Measurements from ENCODE around the gene TEKTIP1. TPM values are rescaled to one million over a fixed set of nuclear protein-coding genes. Genes with fewer than 3 reads are reported as not detected.
"Not testable (repeated sequence)": the region's sequence is repeated elsewhere in the genome, so short reads cannot be mapped to it uniquely, and the experiment has no call there.

Gene TEKTIP1
- total and polyA plus RNA-seq, 2 donors, result 0.79 TPM; not detected in 1

DNA sequence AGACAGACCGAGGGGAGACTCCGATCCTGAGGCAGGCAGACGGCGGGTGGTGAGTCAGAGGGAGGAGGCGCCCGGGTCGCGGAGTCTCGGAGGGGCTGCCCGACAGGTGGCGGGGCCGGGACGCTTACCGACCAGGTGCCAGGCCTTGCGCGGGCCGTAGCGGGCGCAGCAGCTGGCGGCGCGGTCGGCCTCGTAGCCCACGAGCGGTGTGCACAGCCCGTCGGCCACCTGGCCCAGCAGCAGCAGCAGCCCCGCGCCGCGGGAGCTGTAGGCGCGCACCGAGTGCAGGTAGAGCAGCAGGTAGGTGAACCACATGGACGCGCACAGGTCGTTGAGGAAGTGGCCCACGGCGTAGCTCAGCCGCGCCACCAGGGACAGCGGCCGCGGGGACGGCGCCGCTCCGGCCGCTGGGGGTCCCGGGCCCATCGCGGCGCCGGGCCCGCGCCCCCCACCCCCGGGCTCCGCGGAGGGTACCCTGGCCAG lies 18.0 kb downstream of the TEKTIP1 start:
- Histone ChIP-seq H3K4me1 (ENCODE audit: insufficient read depth) (no peaks in the 10 kb centered on the region), H3K27ac (ENCODE audit: low read depth) (peak overlapping the region; percentile 44), H3K4me3 (ENCODE audit: low read depth, low read length) (peak overlapping the region; percentile 95), H3K36me3 (ENCODE audit: insufficient read depth) (no peaks in the 10 kb centered on the region)
- no peak for DNase-seq (ENCODE audit: extremely low spot score)
- WGBS, result under 1% methylated on average over 60 of the region's 60 CpGs

DNA sequence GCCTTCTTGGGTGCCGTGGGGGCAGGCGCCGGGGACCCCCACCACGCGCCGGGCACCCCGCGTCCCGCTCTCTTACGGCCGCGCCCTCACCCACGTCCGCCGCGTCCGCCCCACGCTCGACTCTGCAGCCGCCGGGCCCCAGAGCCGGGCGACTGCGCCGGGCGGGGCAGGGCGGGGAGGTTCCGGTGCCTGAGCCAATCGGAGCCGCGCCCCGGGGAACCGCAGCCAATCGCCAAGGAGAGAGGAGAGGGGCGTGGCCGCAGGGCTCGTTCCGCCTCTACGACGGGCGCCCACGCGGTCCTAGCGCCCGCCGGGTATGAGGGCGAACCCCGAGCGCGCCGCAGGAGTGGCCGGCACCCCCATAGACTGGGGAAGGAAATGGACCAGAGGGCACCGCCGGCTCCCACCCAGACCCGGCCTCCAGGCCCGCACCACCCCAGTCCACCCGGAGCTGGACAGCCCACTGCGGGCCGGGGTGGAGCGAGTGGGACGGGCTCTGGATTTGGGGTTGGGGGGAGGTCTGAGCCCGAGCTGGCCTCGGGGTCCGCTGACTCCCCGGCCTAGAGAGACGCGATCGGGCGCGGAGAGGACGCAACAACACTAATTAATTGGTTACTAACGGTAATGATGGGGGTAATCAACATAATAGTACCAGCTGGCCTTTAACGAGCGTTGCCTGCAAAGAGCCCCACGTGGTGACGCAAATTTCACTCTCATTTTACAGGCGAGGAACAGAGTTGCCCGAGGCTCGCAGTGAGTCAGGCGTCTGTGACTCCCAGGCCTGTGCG lies 18.7 kb downstream of the TEKTIP1 start, which contains the start of gene MFSD12:
Gene MFSD12, minus strand, starts transcription at position 126 of the 788 bp plus-strand sequence. CDS start 183 bp downstream, outside the sequence.
- WGBS, result under 1% methylated on average over 81 of the region's 81 CpGs

DNA sequence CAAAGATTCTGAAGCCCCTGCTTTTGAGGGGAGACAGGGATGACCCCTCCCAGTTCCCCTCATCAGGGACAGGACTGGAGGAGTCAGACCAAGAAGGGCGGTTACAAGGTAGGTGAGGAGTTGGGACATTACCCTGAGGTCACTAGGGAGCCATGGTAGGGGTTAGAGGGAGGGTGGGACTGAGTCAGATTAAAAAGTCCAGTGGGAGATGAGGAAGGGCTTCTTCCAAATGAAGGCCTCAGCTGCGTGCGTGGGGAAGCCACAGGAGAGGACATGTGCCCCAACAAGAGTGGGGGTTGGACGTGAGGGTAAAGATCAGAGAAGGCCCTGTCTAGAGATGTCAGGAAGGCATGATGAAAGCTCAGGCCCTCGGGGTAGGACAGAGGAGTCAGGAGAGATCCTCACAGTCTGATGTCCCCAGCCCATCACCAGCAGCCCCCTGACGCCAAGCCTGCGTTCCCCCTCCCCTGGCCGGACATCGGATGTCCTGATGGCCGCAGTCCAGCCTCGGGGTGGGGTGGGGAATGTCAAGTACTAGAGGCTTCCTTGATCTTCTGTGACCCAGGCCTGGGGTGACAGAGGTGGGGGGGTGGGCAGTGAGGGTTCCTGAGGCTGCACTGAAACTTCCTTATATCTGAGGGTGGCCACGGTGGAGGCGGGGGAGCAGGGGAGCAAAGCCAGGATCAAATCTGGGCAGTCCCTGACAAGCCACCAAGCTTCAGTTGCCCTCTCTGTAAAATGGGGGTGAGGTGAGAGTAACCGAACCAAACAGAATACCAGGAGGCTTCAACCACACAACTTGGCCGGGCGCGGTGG lies 24.9 kb downstream of the TEKTIP1 start:
- H3K4me1 ChIP-seq (ENCODE audit: insufficient read depth), result no peaks in the 10 kb centered on the region
- no peak for DNase-seq (ENCODE audit: extremely low spot score)
- H3K4me3 ChIP-seq (ENCODE audit: low read depth, low read length), result no peak overlapping the region
- H3K36me3 ChIP-seq (ENCODE audit: insufficient read depth), result no peaks in the 10 kb centered on the region
- H3K27ac ChIP-seq (ENCODE audit: low read depth), result no peak overlapping the region
- 80% methylated on average over 17 of the region's 17 CpGs for WGBS

More for the DNA sequence above, 18.7 kb downstream of the TEKTIP1 start, which contains the start of gene MFSD12:
- Histone ChIP-seq H3K4me3 (ENCODE audit: low read depth, low read length) (peak within 1 kb of the TSS; percentile 95), H3K27ac (ENCODE audit: low read depth) (peak within 1 kb of the TSS; percentile 44), H3K4me1 (ENCODE audit: insufficient read depth) (no peaks in the 10 kb centered on the region), H3K36me3 (ENCODE audit: insufficient read depth) (no peaks in the 10 kb centered on the region)
- DNase-seq (ENCODE audit: extremely low spot score), result peak; percentile 80

DNA sequence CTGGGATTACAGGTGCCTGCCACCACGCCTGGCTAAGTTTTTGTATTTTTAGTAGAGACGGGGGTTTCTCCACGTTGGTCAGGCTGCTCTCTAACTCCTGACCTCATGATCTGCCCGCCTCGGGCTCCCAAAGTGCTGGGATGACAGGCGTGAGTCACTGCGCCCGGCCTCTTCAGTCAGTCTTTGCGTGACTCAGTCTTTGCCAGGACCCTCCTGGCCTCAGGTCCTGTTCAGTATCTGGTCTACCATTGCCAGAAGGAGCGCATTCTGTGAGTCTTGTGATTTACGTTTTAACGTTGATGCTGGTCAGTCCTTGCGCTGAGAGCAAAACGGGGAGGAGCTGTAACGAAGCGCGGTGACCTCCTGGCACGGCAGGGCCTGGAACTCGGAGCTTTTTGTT lies 26.2 kb downstream of the TEKTIP1 start:
- DNase-seq (ENCODE audit: extremely low spot score), result no peak
- no peaks in the 10 kb centered on the region for H3K4me1 ChIP-seq (ENCODE audit: insufficient read depth)
- H3K27ac ChIP-seq (ENCODE audit: low read depth), result no peak overlapping the region
- no peaks in the 10 kb centered on the region for H3K36me3 ChIP-seq (ENCODE audit: insufficient read depth)
- H3K4me3 ChIP-seq (ENCODE audit: low read depth, low read length), result no peak overlapping the region
- 87% methylated on average over 19 of the region's 19 CpGs for WGBS

DNA sequence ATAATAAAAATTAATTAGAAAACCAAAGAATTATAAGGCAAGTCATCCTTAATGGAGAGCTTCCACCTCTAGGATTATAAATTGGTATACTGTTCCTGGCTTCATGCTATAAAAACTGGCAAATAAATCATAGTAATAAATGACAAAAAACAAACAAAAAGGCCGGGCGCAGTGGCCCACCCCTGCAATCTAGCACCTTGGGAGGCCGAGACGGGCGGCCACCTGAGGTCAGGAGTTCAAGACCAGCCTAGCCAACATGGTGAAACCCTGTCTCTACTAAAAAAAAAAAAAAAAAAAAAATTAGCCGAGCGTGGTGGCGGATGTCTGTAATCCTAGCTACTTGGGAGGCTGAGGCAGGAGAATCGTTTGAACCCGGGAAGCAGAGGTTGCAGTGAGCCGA lies 31.1 kb downstream of the TEKTIP1 start:
- H3K27ac ChIP-seq (ENCODE audit: low read depth); H3K36me3 ChIP-seq (ENCODE audit: insufficient read depth): not testable (repeated sequence)
- 76% methylated on average over 11 of the region's 11 CpGs for WGBS

DNA sequence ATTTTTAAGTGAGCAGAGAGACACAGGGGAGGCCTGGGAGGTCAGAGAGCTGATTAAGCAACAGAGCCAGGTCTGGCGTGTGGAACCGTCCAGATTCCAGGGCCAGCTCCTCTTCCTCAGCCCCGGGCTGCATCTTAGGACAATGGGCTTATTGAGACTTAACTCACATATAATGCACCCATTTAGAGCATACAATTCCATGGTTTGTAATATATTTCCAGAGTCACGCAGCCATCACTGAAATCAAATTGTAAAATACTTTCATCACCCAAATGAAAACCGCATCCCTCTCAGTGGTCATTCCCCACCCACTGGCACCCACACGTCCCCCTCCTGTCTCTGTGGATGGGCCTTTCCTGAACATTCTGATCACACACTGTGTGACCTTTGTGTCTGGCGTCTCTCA lies 31.6 kb downstream of the TEKTIP1 start:
- no peak for DNase-seq (ENCODE audit: extremely low spot score)
- H3K4me1 ChIP-seq (ENCODE audit: insufficient read depth), result no peaks in the 10 kb centered on the region
- H3K36me3 ChIP-seq (ENCODE audit: insufficient read depth), result no peaks in the 10 kb centered on the region
- no peak overlapping the region for H3K27ac ChIP-seq (ENCODE audit: low read depth)
- WGBS, result 88% methylated on average over 7 of the region's 7 CpGs
- H3K4me3 ChIP-seq (ENCODE audit: low read depth, low read length), result no peak overlapping the region

More for the DNA sequence above, 31.1 kb downstream of the TEKTIP1 start:
- H3K4me3 ChIP-seq (ENCODE audit: low read depth, low read length); H3K4me1 ChIP-seq (ENCODE audit: insufficient read depth); DNase-seq (ENCODE audit: extremely low spot score): not testable (repeated sequence)

DNA sequence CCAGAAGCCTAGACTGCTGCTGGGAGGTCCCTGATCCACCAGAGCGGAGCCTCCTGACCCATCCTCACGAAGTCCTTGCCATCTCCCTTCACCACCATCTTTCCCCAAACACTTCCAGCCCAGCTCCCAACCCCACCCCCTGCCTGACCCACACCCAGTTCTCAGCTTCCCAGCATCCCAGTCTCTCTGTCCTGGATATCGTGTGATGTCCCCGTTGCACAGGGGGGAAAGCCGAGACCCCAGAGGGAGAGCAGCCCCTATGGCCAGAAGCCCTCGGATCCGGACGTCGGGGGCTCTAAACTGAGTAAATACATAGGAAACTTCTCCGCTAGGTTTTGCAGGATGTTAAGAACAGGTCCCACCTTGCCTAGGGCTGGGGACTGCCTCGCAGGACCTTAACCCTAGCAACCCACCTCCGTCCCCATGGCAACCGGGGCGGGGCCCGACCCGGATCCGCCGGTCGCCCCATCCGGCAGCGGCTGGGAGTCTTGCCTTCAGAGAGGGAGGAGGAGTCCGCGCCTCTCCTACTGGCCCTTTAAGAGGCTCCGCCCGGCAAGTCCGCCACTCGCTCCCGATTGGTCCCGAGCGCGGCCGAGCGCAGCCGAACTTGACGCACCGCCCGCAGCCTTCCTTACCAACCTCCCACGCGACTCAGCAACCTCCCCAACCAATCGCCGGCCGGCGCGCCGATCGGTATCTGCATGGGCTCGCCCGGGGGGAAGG lies 33.3 kb downstream of the TEKTIP1 start:
- peak overlapping the region; percentile 94 for H3K4me3 ChIP-seq (ENCODE audit: low read depth, low read length)
- 1% methylated on average over 48 of the region's 48 CpGs for WGBS
- H3K36me3 ChIP-seq (ENCODE audit: insufficient read depth), result no peaks in the 10 kb centered on the region
- H3K27ac ChIP-seq (ENCODE audit: low read depth), result no peak overlapping the region
- H3K4me1 ChIP-seq (ENCODE audit: insufficient read depth), result peaks cover 3% of the 10 kb centered on the region
- peak; percentile 97 for DNase-seq (ENCODE audit: extremely low spot score)

DNA sequence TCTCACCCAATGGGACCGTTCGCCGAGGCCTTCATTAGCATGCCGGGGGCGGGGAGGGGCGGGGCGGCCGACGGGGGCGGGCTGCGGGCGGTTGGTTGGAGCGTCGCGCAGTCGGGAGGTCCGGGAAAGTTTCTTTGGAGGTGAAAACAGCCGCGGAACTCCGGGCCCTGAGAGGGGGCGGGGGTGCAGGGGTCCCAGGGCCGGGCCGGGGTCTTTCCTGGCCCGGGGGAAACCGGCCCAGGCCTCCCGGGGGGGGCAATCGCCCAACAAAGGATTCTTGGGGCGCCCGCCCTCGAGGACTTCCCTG lies 33.8 kb downstream of the TEKTIP1 start, which contains the start of gene HMG20B:
Gene HMG20B, plus strand, starts transcription at position 90 of the 307 bp plus-strand sequence. CDS start 366 bp downstream, outside the sequence.
- peak within 1 kb of the TSS; percentile 94 for H3K4me3 ChIP-seq (ENCODE audit: low read depth, low read length)
- DNase-seq (ENCODE audit: extremely low spot score), result no peak
- peak within 1 kb of the TSS; percentile 45 for H3K27ac ChIP-seq (ENCODE audit: low read depth)
- H3K4me1 ChIP-seq (ENCODE audit: insufficient read depth), result peaks cover 3% of the 10 kb centered on the region
- under 1% methylated on average over 30 of the region's 30 CpGs for WGBS
- no peaks in the 10 kb centered on the region for H3K36me3 ChIP-seq (ENCODE audit: insufficient read depth)

DNA sequence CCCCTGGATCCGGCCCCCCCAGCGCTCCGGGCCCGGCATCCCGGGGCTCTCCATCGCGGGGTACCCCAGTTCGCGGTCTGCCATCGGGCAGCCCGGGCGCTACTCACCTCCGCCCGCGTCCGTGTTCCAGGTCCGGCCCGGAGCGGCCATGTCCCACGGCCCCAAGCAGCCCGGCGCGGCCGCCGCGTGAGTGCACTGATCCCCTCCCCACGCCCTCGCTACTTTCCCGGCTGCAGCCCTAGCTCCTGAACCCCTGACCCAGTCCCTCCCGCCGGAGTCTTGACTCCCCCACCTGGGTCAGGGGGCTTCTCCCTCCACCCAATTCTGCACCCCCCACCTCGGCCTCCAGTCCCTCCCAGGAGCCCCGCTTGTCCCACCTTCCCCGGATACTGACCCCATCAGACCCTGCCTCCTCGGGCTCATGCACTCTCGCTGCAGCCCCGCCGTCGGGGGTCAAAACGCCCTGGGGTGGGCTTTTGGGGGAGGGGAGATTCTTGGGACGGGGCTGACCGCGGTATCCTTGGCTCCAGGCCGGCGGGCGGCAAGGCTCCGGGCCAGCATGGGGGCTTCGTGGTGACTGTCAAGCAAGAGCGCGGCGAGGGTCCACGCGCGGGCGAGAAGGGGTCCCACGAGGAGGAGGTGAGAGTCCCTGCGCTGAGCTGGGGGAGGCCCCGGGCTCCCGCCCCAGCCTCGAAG lies 34.3 kb downstream of the TEKTIP1 start:
- no peak for DNase-seq (ENCODE audit: extremely low spot score)
- H3K4me3 ChIP-seq (ENCODE audit: low read depth, low read length), result peak overlapping the region; percentile 94
- WGBS, result under 1% methylated on average over 60 of the region's 60 CpGs
- H3K4me1 ChIP-seq (ENCODE audit: insufficient read depth), result peaks cover 3% of the 10 kb centered on the region
- no peaks in the 10 kb centered on the region for H3K36me3 ChIP-seq (ENCODE audit: insufficient read depth)
- peak overlapping the region; percentile 45 for H3K27ac ChIP-seq (ENCODE audit: low read depth)

DNA sequence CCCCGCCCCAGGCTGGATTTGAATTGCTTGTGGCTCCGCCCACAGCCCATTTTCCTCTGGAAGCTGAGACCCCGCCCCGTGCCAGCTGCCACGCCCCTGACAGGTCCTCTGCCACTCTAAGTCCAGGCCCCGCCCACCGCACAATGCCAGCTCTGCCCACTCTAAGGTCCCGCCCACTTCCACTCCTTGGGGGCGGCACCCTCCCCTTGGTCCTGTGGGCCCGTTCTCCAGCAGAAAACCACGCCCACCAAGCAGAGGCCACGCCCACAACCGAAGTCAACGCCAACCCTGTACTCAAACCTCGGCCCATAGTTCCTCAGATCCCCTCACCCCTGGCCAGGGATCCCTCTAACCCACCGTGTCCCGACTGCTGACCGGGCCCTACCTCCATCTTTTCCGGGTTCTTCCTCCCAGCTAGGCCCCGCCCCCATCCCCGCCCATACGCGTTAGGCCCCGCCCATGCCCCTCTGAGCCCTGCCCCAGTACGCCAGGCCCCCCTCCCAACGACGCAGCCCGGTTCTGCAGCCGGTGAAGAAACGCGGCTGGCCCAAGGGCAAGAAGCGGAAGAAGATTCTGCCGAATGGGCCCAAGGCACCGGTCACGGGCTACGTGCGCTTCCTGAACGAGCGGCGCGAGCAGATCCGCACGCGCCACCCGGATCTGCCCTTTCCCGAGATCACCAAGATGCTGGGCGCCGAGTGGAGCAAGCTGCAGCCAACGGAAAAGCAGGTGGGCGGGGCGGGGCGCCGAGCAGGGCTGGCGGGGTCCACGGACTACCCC lies 35.1 kb downstream of the TEKTIP1 start:
- WGBS, result 56% methylated on average over 55 of the region's 55 CpGs
- H3K4me1 ChIP-seq (ENCODE audit: insufficient read depth), result peaks cover 3% of the 10 kb centered on the region

DNA sequence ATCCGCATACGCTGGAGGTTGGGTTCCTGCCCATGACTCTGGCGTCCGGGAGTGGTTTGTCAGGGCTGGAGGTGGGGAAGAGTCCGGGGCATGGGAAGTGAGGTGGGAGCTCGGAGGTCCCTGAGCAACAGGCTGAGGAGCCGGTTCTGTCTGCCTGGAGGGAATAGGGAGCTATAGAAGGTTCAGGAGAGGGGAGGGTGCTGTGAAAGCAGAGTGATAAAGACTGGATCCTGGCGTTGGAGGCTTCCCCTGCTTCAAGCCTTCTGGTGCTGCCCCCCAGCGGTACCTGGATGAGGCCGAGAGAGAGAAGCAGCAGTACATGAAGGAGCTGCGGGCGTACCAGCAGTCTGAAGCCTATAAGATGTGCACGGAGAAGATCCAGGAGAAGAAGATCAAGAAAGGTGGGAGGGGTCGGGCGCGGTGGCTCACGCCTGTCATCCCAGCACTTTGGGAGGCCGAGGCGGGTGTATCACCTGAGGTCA lies 36.3 kb downstream of the TEKTIP1 start:
- Histone ChIP-seq H3K4me1 (ENCODE audit: insufficient read depth) (peaks cover 3% of the 10 kb centered on the region), H3K27ac (ENCODE audit: low read depth) (no peak overlapping the region), H3K4me3 (ENCODE audit: low read depth, low read length) (no peak overlapping the region), H3K36me3 (ENCODE audit: insufficient read depth) (no peaks in the 10 kb centered on the region)
- WGBS, result 91% methylated on average over 19 of the region's 19 CpGs
- no peak for DNase-seq (ENCODE audit: extremely low spot score)

More for the DNA sequence above, 35.1 kb downstream of the TEKTIP1 start:
- Histone ChIP-seq H3K36me3 (ENCODE audit: insufficient read depth) (no peaks in the 10 kb centered on the region), H3K27ac (ENCODE audit: low read depth) (no peak overlapping the region), H3K4me3 (ENCODE audit: low read depth, low read length) (peak overlapping the region; percentile 94)
- no peak for DNase-seq (ENCODE audit: extremely low spot score)

All from urinary bladder (tissue), 4 donors.